Measurements from ENCODE around the gene KLHL29. TPM values are rescaled to one million over a fixed set of nuclear protein-coding genes. Genes with fewer than 3 reads are reported as not detected.

KLHL29 gene
- total RNA-seq, 2 experiments from 2014 or later = 0.23 to 0.66 TPM

DNA sequence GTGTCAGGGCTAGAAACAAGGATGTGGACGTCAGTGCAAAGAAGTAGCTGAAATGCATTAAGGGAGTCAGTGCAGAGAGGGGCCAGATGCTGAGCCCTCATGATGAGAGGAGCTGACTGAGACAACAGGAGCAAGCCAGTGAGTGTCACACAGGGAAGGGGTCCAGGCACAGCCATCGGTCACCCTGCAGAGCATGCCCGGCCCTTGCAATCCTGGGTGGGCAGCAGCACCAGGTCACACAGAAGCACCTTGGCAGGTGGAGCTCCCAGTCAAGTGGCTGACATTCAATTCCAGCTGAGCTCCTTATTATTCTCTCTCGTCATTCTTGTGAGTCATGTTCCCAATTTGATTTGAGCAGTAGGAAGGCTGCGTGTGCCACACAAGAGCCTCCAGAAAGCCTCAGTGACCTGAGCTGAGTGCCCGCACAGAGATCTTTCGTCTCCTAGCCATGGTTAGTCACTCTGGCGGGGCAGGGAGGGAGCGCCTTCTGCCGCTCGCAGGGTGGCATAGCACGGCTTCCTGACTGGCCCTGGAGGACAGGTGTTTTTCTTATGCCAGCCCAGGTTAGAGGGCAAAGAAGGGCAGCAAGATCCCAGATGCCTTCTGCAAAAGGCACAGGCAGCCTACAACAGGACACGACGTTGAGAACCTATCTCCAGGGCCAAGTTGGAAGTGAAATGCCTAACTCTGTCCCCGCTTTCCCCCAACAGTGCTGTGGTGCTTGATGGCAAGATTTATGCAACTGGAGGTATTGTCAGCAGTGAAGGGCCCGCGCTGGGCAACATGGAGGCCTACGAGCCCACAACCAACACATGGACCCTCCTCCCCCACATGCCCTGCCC is 321.0 kb downstream of the KLHL29 start:
- Histone ChIP-seq H3K4me1 (ENCODE audit: insufficient read depth, low read length, poor library complexity, severe bottlenecking) (no peaks in the 10 kb centered on the region), H3K27ac (ENCODE audit: low read depth, low read length, poor library complexity, severe bottlenecking) (no peak overlapping the region), H4K20me1 (ENCODE audit: insufficient read depth, low read length) (no peaks in the 10 kb centered on the region), H3K4me3 (ENCODE audit: low read depth, low read length, poor library complexity, severe bottlenecking) (no peak overlapping the region), H3K79me2 (ENCODE audit: insufficient read depth, low read depth, low read length) (no peaks in the 10 kb centered on the region), H3K4me2 (ENCODE audit: low read length) (no peak overlapping the region), H3K36me3 (ENCODE audit: insufficient read depth, low read length) (no peaks in the 10 kb centered on the region), H2AFZ (ENCODE audit: low read length) (no peak overlapping the region), H3K9me2 (ENCODE audit: insufficient read depth, low read length) (no peaks in the 10 kb centered on the region), H3K9me3 (ENCODE audit: low read length) (no peaks in the 10 kb centered on the region)
- TF ChIP-seq EZH2phosphoT487 (IDR thresholded peaks at IDR 0.05; ENCODE audit: borderline replicate concordance, low read depth, low read length) = no peak
- TF ChIP-seq, protein P1, sequence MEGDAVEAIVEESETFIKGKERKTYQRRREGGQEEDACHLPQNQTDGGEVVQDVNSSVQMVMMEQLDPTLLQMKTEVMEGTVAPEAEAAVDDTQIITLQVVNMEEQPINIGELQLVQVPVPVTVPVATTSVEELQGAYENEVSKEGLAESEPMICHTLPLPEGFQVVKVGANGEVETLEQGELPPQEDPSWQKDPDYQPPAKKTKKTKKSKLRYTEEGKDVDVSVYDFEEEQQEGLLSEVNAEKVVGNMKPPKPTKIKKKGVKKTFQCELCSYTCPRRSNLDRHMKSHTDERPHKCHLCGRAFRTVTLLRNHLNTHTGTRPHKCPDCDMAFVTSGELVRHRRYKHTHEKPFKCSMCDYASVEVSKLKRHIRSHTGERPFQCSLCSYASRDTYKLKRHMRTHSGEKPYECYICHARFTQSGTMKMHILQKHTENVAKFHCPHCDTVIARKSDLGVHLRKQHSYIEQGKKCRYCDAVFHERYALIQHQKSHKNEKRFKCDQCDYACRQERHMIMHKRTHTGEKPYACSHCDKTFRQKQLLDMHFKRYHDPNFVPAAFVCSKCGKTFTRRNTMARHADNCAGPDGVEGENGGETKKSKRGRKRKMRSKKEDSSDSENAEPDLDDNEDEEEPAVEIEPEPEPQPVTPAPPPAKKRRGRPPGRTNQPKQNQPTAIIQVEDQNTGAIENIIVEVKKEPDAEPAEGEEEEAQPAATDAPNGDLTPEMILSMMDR (conservative IDR thresholded peaks at IDR 0.05; ENCODE audit: low read length) = no peak
- no TSS peak for BruUV-seq (replicated peaks)
- ChIA-PET CTCF (ENCODE audit: unreplicated experiment) (no interaction called here), POLR2A (no interaction called here)
- DNase-seq (ENCODE audit: low spot score) = no peak
- intact Hi-C loops (cut with micrococcal nuclease; ENCODE audit: unreplicated experiment) = no loop called here

DNA sequence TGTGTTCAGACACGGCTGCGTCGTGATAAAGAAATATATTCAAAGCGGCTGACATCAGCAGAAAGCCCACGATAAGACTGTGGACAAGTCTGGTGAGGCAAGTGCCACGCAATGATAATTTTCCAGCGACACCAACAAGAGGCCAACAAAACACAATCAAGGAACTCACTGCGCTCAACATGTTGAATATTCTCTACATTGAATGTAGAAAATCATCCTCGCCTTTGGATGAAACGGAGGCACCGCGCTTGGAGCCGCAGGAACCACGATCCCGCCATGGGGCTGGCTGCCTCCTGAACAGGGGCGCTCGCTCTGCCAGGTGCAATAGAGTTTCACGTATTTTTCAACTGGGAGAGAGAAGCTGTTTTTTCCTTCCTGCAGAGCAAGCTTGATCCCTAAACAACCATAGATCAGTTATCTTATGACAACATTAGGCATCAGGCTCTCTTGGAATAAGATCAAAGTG is 321.7 kb downstream of the KLHL29 start:
- ChIA-PET POLR2A (no interaction called here), CTCF (ENCODE audit: unreplicated experiment) (no interaction called here)
- H3K79me2 ChIP-seq (ENCODE audit: insufficient read depth, low read depth, low read length) = no peaks in the 10 kb centered on the region
- H3K27ac ChIP-seq (ENCODE audit: low read depth, low read length, poor library complexity, severe bottlenecking) = no peak overlapping the region
- H3K9me2 ChIP-seq (ENCODE audit: insufficient read depth, low read length) = no peaks in the 10 kb centered on the region
- no peak overlapping the region for H2AFZ ChIP-seq (ENCODE audit: low read length)
- no peaks in the 10 kb centered on the region for H3K4me1 ChIP-seq (ENCODE audit: insufficient read depth, low read length, poor library complexity, severe bottlenecking)
- no peaks in the 10 kb centered on the region for H4K20me1 ChIP-seq (ENCODE audit: insufficient read depth, low read length)
- TF ChIP-seq, protein P1 (conservative IDR thresholded peaks at IDR 0.05; ENCODE audit: low read length) = no peak
- TF ChIP-seq EZH2phosphoT487 (IDR thresholded peaks at IDR 0.05; ENCODE audit: borderline replicate concordance, low read depth, low read length) = no peak
- no peaks in the 10 kb centered on the region for H3K36me3 ChIP-seq (ENCODE audit: insufficient read depth, low read length)
- H3K4me2 ChIP-seq (ENCODE audit: low read length) = no peak overlapping the region
- no peaks in the 10 kb centered on the region for H3K9me3 ChIP-seq (ENCODE audit: low read length)
- DNase-seq (ENCODE audit: low spot score) = no peak
- intact Hi-C loops (cut with micrococcal nuclease; ENCODE audit: unreplicated experiment) = no loop called here
- BruUV-seq (replicated peaks) = no TSS peak
- no peak overlapping the region for H3K4me3 ChIP-seq (ENCODE audit: low read depth, low read length, poor library complexity, severe bottlenecking)

DNA sequence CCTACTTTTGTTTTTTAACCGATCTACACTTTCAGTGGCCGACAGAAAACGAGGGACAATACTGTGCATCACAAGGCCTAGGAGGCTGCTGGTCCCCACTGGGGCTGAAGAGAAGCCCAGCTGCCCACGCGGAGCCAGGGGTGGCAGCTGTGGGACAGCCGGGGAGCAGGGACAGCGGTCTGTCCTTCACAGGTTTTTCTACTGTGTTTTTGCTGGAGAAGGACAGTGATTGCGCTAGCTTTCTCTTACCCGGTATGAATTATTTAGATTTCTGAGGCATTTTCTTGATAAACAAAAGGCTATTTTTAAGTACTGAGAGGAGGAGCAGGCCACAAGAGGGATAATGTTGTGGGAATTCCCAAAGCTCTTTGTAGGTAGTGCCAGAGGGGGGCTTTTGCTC is 322.1 kb downstream of the KLHL29 start:
- CTCF ChIA-PET (ENCODE audit: unreplicated experiment) = no interaction called here
- Histone ChIP-seq H3K4me1 (ENCODE audit: insufficient read depth, low read length, poor library complexity, severe bottlenecking) (no peaks in the 10 kb centered on the region), H3K79me2 (ENCODE audit: insufficient read depth, low read depth, low read length) (no peaks in the 10 kb centered on the region), H3K4me3 (ENCODE audit: low read depth, low read length, poor library complexity, severe bottlenecking) (no peak overlapping the region), H3K36me3 (ENCODE audit: insufficient read depth, low read length) (no peaks in the 10 kb centered on the region), H3K9me2 (ENCODE audit: insufficient read depth, low read length) (no peaks in the 10 kb centered on the region), H3K9me3 (ENCODE audit: low read length) (no peaks in the 10 kb centered on the region), H3K4me2 (ENCODE audit: low read length) (no peak overlapping the region), H2AFZ (ENCODE audit: low read length) (no peak overlapping the region), H4K20me1 (ENCODE audit: insufficient read depth, low read length) (no peaks in the 10 kb centered on the region), H3K27ac (ENCODE audit: low read depth, low read length, poor library complexity, severe bottlenecking) (no peak overlapping the region)
- TF ChIP-seq EZH2phosphoT487 (IDR thresholded peaks at IDR 0.05; ENCODE audit: borderline replicate concordance, low read depth, low read length) = no peak
- TF ChIP-seq, protein P1 (conservative IDR thresholded peaks at IDR 0.05; ENCODE audit: low read length) = no peak
- intact Hi-C loops (cut with micrococcal nuclease; ENCODE audit: unreplicated experiment) = no loop called here
- POLR2A ChIA-PET = no interaction called here
- no peak for DNase-seq (ENCODE audit: low spot score)
- no TSS peak for BruUV-seq (replicated peaks)

All from OCI-LY7 (cell line).